NCI-H2171 (cell line): ENCODE data around the gene TMA7.
"Not testable (repeated sequence)": the region's sequence is repeated elsewhere in the genome, so short reads cannot be mapped to it uniquely, and the experiment has no call there.

Source experiments
- DNase-seq: peaks from one replicate; lab custom pipeline; 2025; lab: John Stamatoyannopoulos, UW

The TMA7 gene

DNA sequence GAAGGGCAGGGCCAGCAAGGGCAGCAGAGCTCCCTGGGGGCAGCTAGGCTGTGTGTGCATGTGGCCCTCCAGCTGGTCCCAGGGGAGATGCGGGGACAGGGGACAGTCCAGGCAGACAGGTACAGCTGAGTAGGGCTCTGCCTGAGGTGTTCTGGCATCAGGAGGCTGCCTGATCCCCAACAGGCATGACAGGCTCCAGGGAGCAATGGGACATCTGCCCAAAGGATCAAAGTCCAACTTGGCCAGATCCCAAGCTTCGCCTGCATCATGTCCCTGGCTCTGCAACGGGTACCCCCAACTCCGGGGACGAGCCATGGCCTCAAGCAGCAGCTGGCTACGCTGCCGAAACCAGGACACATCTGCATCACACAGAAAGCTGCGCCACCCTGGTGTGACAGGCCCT lies 28.3 kb downstream of the TMA7 start:
- no peak for DNase-seq

DNA sequence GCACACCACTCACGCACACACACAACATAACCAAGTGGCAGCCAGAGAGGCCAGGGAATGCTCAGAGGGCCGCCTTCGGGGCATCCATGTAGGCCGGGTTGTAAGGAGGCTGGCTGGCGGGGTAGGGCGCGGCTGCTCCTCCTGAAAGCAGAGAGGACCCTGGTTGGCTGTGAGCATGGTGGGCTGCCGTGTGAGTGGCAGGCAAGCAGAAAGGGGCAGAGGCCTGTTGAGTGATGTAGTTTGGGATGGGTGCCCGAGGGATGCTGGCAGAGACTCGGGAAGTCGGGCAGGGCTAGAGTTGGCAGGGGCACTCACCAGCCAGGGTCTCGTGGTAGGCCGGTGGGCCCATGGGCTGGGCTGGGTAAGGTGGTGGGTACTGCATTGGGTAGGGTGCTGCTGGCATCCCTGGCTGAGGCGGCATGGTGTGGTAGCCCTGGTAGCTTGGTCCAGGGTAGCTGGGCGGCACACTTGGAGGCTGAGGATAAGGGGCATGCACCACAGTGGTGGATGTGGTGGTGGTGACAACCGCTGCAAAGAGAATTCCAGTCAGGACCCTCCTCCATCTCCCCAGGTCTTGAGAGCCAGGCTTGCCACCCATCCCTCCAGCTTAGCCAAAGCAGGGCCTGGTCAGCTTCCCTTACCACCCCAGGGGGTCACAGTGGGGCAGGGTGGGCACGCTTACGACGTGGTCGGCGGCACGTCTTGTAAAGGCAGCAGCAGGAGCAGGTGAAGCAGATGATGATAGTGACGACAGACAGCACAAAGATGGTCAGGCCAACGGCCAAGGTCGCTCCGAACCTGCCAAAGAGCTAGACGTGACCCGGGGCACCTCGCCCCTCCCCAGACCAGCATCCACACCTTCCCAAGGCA lies 29.2 kb downstream of the TMA7 start:
- no peak for DNase-seq

DNA sequence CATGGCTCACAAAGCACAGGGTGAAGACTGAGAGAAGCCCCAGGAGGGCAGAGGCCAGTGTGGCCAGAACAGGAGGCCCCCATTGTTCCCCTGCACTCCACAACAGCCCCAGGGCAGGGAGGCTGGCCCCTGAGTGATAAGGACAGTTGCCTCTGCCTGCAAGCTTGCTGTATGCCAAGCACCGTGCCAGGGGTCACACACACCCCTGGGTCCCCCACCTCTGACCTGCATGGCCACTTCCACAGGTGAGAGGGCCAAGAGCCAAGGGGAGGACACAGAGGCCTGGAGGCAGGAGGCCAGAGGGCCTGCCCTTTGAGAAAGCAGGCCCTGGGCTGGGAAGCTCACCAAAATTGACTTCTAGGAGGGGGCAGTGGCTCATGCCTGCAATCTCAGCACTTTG lies 30.2 kb downstream of the TMA7 start:
- DNase-seq = no peak

DNA sequence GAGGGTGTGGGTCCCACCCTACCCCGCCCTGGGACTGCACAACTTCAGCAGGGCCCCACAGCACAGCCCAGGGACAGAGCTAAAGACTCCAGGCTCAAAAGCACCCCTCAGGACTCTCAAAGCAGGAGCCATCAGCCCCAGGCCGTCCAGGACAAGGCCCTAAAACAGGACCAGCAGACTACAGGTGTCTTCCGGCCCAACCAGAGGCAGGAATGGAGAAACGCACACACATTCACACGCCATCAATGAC lies 32.5 kb downstream of the TMA7 start:
- DNase-seq = no peak

- peak; percentile 71 for DNase-seq
These were observed 33.0 kb downstream of the TMA7 start for GRCh38 chr3:48472923-48473616.

- no peak for DNase-seq
These were observed 33.5 kb downstream of the TMA7 start for GRCh38 chr3:48473617-48473952.

DNA sequence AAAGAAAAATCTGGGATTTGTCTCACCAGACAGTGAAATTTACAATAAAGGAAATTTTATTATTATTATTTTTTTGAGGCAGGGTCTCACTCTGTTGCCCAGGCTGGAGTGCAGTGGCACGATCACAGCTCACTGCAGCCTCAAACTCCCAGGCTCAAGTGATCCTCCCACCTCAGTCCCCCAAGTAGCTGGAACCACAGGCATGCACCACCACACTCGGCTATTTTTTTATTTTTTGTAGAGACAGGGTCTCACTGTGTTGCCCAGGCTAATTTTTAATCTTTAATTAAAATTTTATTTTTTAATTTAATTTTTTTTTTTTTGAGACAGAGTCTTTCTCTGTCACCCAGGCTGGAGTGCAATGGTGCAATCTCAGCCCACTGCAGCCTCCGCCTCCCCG lies 34.0 kb downstream of the TMA7 start:
- DNase-seq = not testable (repeated sequence)

GRCh38 chr3:48474619-48475018 lies 34.6 kb downstream of the TMA7 start:
- DNase-seq = no peak

- no peak for DNase-seq
These were observed 35.1 kb downstream of the TMA7 start for GRCh38 chr3:48475188-48475587.

- DNase-seq = no peak
These were observed 36.5 kb downstream of the TMA7 start for GRCh38 chr3:48476426-48477053.

DNA sequence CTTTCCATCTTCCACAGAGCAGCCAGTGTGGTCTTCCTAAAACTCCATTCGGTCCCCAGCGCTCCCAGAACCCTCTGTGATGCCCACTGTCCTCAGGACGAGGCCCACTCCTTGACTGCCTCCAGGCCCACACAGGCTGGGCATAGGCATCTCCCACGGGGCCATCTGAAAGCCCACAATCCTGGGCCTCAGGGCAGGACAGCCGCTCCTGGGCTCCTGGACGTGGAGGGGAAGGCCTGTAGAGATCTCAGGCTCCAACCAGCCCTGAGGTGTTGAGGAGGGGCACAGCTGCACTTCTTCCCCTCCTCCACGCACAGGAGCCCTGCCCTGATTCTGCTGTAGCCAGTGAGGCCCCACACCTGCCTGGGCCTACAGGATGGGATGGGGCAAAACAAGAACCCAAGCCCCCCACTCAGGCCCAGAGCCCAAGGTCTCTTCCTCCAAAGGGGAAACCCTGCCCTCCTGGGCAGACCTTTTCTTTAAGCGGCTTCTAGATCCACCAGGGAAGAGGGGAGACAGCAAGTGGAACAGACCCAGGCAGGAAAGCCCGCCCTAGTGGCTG lies 38.0 kb downstream of the TMA7 start:
- no peak for DNase-seq

DNA sequence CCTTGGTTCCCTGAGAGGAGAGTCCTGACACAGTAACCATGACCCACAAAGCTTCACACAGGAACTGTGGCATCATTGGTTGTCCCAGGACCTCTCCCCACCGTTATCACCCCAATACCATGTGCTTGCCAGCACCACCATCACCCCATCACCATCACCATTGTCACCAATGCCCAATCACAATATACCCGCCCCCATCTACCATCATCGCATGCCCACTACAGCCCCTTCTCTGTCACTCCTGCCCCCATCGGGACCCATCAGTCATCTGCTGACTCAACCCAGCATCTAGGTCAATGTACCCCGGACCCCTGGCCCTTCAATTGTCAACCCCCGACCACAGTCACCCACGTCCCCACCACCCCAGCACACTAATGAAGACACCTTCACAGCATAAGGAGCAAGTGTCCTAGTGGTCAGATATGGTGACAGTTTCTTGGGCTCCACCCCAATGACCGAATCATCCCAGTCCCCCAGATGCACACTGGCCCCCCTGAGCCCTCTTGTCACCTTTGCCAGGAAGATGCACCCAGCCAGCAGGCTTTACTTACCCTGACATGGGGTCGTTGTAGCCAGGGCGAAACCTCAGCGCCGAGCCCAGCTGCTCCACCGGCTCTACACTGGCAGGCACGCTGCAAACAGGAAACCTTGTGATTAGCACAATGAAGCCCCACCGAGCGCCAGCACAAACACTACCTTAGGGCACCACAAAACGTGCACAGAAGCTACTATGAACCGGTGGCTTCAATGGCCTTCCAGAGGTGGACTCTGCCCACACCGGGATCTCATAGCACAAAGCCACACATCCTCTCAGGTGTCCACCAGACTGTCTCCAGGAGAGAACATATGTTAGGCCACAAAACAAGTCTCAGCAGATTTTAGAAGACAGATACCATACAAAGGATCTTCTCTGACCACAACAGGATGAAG lies 38.8 kb downstream of the TMA7 start:
- no peak for DNase-seq

DNA sequence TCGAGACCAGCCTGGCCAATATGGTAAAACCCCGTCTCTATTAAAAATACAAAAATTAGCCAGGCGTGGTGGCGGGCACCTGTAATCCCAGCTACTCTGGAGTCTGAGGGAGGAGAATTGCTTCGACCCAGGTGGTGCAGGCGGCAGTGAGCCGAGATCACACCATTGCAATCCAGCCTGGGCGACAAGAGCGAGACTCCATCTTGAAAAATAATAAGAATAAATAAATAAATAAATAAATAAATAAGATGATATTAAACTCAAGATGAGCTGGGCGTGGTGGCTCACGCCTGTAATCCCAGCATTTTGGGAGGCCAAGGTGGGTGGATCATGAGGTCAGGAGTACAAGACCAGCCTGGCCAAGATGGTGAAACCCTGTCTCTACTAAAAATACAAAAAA lies 40.8 kb downstream of the TMA7 start:
- DNase-seq = not testable (repeated sequence)

GRCh38 chr3:48482822-48483221 lies 42.8 kb downstream of the TMA7 start:
- not testable (repeated sequence) for DNase-seq

DNA sequence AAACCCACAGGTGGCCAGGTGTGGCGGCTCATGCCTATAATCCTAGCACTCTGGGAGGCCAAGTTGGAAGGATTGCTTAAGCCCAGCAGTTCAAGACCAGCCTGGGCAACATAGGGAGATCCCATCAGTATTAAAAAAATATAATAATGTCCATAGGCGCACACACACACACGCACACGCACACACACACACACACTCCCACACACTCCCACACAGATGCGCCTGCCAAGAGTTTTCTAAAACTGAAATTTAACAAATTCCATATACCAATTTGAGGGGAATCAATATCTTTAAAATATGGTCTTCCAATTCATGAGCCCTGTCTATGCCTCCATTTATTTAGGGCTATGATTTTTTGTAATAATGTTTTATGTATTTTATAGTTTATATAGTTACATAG lies 46.9 kb downstream of the TMA7 start:
- no peak for DNase-seq

DNA sequence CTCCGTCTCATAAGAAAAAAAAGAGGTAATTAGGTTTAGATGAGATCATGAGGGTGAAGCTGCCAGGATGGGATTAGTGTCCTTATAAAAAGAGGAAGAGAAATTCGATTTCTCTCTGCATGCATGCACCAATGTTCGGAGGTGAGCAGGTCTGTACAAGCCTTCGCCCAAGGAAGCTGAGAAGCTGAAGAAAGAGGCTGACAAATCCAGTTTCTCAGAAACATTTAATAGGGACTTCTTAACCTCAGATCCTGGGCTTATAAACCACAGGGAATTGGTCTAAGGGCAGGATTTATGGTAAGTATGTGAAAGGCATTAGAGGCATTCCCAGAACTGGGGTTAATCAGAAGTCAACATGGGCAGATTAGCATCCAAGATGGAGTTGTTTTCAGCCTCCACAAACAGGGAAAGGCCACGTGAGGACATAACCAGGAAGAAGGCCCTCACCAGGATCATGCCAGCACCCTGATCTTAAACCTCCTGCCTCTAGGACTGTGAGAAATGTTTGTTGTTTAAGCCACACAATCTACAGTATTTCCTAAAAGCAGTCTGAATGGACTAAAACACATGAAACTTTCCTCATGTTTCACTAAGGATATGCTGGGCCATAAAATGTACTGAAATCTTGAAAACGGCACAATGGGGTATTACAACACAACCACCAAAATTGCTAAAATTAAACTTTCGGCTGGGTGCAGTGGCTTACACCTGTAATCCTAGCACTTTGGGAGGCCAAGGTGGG lies 52.6 kb downstream of the TMA7 start:
- no peak for DNase-seq

DNA sequence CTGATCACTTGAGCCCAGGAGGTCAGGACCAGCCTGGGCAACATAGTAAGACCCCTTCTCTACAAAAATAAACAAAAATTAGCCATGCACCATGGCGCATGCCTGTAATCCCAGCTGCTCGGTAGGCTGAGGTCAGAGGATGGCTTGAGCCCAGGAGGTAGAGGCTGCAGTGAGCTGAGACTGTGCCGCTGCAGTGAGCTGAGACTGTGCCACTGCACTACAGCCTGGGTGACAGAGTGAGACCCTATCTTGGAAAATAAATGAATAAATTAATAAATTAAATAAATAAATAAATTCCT lies 53.1 kb downstream of the TMA7 start:
- no peak for DNase-seq
